NT2/D1 (cell line): Measurements from ENCODE around the gene ZNF536.

Experiments
- SUZ12 ChIP-seq: IDR thresholded peaks from 2 replicates; pipeline ENCODE4 v1.6.1; 2011; ENCODE audit not compliant: insufficient read length, insufficient read depth; ENCODE audit errors: extremely low read depth
- YY1 ChIP-seq: IDR thresholded peaks from 2 replicates; pipeline ENCODE4 v1.6.1; 2011; ENCODE audit not compliant: insufficient read length, insufficient read depth
- ZNF274 ChIP-seq: IDR thresholded peaks from 2 replicates; pipeline ENCODE4 v1.6.1; 2011; ENCODE audit warnings: mild to moderate bottlenecking, low read depth, low read length

DNA sequence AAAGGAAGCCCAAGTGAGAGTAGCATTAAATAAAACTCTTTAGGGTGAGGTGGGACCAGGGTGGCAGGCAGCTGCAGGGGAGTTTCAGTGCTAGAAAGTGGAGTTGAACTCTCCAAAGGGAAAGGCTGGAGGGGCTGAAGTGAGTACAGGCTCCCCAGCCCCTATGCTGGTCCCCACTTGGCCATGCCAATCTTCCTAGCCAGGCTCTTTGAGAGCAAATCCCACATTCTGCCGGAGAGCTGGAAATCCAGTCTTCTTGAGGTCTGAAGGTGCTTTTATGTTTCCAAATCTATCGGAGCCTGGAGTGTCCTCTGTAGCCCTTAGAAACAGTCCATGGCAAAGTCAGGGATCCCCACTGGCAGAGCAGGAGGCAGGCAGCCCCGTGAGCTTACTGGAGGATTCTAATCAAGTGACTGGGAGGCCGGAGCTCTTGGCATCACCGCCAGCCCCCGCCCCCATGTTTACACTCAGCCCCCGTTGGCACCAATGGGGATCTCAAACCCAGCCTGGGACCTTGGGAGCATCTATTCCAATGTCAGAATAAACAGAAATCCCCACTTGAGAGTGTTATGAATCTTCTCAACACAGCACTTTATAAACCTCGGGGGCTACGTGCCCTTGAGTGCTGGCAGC lies 18.3 kb downstream of the ZNF536 start:
- TF ChIP-seq SUZ12 = no peak
- no peak for TF ChIP-seq YY1
- no peak for TF ChIP-seq ZNF274
